Prostate gland (tissue), 2 donors: ENCODE results near the gene CELF4.

Experiments
- POLR2A ChIP-seq: fragments of 450-650 bp; IDR thresholded peaks from one replicate; pipeline ENCODE4 v1.6.1; 2016; ENCODE audit warnings: antibody characterized with exemption, mild to moderate bottlenecking
- TF ChIP-seq, protein P1 (sequence below), 4 experiments: fragments of 200-600 bp in 2 of 4; fragments of 450-650 bp in 2 of 4; sonication (generic) in 2 of 4; IDR thresholded peaks; 1 replicate in 3 of 4; 2 replicates in 1 of 4; pipeline ENCODE4 v1.5.1; 2016 to 2019; ENCODE audit warnings: antibody characterized with exemption in 4 of 4, mild to moderate bottlenecking in 2 of 4, moderate library complexity in 2 of 4

DNA sequence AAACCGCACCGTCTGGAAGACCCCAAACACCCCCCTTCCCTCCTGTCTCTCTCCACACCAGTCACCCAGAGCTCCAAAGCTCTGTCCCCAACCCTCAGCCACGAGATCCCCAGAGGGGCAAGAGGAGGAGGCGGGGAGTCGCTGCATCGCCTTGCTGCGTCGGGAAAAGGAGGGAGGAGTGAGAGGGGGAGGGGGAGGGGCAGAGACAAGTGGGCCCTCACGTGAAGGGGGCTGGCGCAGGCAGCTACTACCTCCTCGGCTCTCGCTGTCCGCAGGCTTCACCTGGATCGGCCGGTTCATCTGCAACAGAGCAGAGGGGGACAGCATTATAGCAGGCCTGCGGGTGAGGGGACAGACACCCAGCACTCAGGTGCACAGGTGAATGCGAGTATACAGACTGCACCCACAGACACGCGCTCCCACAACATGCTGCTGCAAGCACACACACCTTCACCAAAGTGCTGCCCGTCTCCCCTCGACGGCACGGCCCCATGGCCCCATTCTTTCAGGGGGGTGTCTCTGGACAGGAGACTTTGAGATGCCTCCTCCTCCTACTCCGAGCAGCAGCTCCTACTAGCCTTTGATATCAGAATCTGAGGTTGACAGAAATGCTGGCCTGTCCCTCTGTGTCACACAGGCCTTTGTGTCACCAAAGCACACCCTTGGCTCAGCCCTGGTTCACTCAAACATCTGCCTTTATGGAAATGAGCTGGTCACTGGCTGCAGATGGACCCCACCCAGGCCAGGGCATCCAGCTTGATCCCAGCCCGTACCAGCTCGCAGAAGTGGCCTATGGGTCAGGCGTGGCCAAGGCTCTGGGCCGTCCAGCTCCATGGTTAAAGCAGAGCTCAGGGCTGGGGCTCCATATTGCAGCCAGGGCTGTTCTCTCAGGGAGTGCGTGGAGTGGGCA is 243.8 kb downstream of the CELF4 start:
- TF ChIP-seq POLR2A = no peak
- TF ChIP-seq, protein P1, sequence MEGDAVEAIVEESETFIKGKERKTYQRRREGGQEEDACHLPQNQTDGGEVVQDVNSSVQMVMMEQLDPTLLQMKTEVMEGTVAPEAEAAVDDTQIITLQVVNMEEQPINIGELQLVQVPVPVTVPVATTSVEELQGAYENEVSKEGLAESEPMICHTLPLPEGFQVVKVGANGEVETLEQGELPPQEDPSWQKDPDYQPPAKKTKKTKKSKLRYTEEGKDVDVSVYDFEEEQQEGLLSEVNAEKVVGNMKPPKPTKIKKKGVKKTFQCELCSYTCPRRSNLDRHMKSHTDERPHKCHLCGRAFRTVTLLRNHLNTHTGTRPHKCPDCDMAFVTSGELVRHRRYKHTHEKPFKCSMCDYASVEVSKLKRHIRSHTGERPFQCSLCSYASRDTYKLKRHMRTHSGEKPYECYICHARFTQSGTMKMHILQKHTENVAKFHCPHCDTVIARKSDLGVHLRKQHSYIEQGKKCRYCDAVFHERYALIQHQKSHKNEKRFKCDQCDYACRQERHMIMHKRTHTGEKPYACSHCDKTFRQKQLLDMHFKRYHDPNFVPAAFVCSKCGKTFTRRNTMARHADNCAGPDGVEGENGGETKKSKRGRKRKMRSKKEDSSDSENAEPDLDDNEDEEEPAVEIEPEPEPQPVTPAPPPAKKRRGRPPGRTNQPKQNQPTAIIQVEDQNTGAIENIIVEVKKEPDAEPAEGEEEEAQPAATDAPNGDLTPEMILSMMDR (IDR thresholded peaks at IDR 0.05) = no peak
